ENCODE results near the gene SYN1. TPM values are rescaled to one million over a fixed set of nuclear protein-coding genes. Genes with fewer than 3 reads are reported as not detected.

Gene SYN1
- polyA plus RNA-seq, 1 of the 3 experiments (the other 2 are of a cell fraction) = 0.08 TPM

GRCh38 chrX:47649271-47649670 lies 29.6 kb upstream of the SYN1 start:
- no peaks in the 10 kb centered on the region for H3F3A ChIP-seq (replicated peaks; ENCODE audit: insufficient read depth)
- WGBS (ENCODE audit: low lambda C conversion rate) = 36% methylated on average over 8 of the region's 8 CpGs
- no peaks in the 10 kb centered on the region for H4K20me1 ChIP-seq (ENCODE audit: insufficient read depth)
- peaks cover 9% of the 10 kb centered on the region; the same call in 1 of the 2 replicates for H3K27me3 ChIP-seq (ENCODE audit: insufficient read depth)
- DNase-seq = no peak
- H3K9me3 ChIP-seq = no peaks in the 10 kb centered on the region
- peaks cover 3 to 10% of the 10 kb centered on the region in 2 experiments for H3K36me3 ChIP-seq (replicated peaks in 1 of 2; ENCODE audit: control insufficient read depth in 1 of 2, insufficient read depth in 2 of 2, low read length in 1 of 2)
- H3K4me1 ChIP-seq (ENCODE audit: control insufficient read depth in 1 of 2, insufficient read depth in 2 of 2, low read depth in 1 of 2, low read length in 1 of 2) = peaks cover 4 to 8% of the 10 kb centered on the region in 2 experiments; a peak in 1 of 4 replicates
- no peak overlapping the region; a peak in 1 of 4 replicates for H3K27ac ChIP-seq (ENCODE audit: low read depth in 2 of 2, low read length in 1 of 2)
- no peak overlapping the region for H2AFZ ChIP-seq (ENCODE audit: low read depth)
- peak overlapping the region; percentile 63 for H3K4me2 ChIP-seq
- peak overlapping the region; percentile 49 to 67; a peak in 3 of 4 replicates for H3K4me3 ChIP-seq (ENCODE audit: low read depth in 2 of 2, low read length in 1 of 2)
- TF ChIP-seq GABPA (IDR thresholded peaks at IDR 0.05; ENCODE audit: low read depth) (no peak), PBX3 (IDR thresholded peaks at IDR 0.05) (no peak), RAD21 (IDR thresholded peaks at IDR 0.05; ENCODE audit: low read length) (no peak), RXRA (IDR thresholded peaks at IDR 0.05; ENCODE audit: borderline replicate concordance, low read depth) (no peak), FOXJ3 (CRISPR knock-in tag; IDR thresholded peaks at IDR 0.05) (no peak), FOXM1 (IDR thresholded peaks at IDR 0.05; ENCODE audit: low read depth) (no peak), NRF1 (IDR thresholded peaks at IDR 0.05; ENCODE audit: low read depth, low read length) (no peak), ELF1 (IDR thresholded peaks at IDR 0.05) (no peak), GATA2 (CRISPR knock-in tag; IDR thresholded peaks at IDR 0.05) (no peak), USF1 (IDR thresholded peaks at IDR 0.05; ENCODE audit: borderline replicate concordance, low read depth) (no peak), MXI1 (IDR thresholded peaks at IDR 0.05; ENCODE audit: low read depth, low read length) (no peak)
- TF ChIP-seq, protein P1, sequence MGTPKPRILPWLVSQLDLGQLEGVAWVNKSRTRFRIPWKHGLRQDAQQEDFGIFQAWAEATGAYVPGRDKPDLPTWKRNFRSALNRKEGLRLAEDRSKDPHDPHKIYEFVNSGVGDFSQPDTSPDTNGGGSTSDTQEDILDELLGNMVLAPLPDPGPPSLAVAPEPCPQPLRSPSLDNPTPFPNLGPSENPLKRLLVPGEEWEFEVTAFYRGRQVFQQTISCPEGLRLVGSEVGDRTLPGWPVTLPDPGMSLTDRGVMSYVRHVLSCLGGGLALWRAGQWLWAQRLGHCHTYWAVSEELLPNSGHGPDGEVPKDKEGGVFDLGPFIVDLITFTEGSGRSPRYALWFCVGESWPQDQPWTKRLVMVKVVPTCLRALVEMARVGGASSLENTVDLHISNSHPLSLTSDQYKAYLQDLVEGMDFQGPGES (IDR thresholded peaks at IDR 0.05; ENCODE audit: low read depth, low read length) = no peak
- TF ChIP-seq, protein P2, sequence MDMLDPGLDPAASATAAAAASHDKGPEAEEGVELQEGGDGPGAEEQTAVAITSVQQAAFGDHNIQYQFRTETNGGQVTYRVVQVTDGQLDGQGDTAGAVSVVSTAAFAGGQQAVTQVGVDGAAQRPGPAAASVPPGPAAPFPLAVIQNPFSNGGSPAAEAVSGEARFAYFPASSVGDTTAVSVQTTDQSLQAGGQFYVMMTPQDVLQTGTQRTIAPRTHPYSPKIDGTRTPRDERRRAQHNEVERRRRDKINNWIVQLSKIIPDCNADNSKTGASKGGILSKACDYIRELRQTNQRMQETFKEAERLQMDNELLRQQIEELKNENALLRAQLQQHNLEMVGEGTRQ (IDR thresholded peaks at IDR 0.05; ENCODE audit: borderline replicate concordance, low read depth, low read length) = no peak
- H3K9ac ChIP-seq = peak overlapping the region; percentile 31; the same call in 1 of the 2 replicates
- ChIA-PET CTCF (no interaction called here), POLR2A (no interaction called here)
- H3K79me2 ChIP-seq (ENCODE audit: insufficient read depth) = peaks cover 14% of the 10 kb centered on the region; the same call in 1 of the 2 replicates
- no peaks in the 10 kb centered on the region for H3K9me2 ChIP-seq

- Histone ChIP-seq H3K79me2 (ENCODE audit: insufficient read depth) (peaks cover 14% of the 10 kb centered on the region; the same call in 1 of the 2 replicates), H3K9ac (0 out of 2 replicates have a peak overlapping the region, but pooled peaks have one; percentile 21), H4K20me1 (ENCODE audit: insufficient read depth) (no peaks in the 10 kb centered on the region), H3K36me3 (replicated peaks in 1 of 2; ENCODE audit: control insufficient read depth in 1 of 2, insufficient read depth in 2 of 2, low read length in 1 of 2) (peaks cover under 1 to 4% of the 10 kb centered on the region in 2 experiments), H3K4me3 (ENCODE audit: low read depth in 2 of 2, low read length in 1 of 2) (no peak overlapping the region), H3F3A (replicated peaks; ENCODE audit: insufficient read depth) (no peaks in the 10 kb centered on the region), H3K27ac (ENCODE audit: low read depth in 2 of 2, low read length in 1 of 2) (no peak overlapping the region), H3K27me3 (ENCODE audit: insufficient read depth) (peaks cover 9% of the 10 kb centered on the region; the same call in 1 of the 2 replicates), H3K4me1 (ENCODE audit: control insufficient read depth in 1 of 2, insufficient read depth in 2 of 2, low read depth in 1 of 2, low read length in 1 of 2) (peaks cover 4 to 8% of the 10 kb centered on the region in 2 experiments; a peak in 1 of 4 replicates), H3K9me2 (no peaks in the 10 kb centered on the region), H3K4me2 (peak overlapping the region; percentile 63; the same call in 1 of the 2 replicates), H3K9me3 (no peaks in the 10 kb centered on the region), H2AFZ (ENCODE audit: low read depth) (no peak overlapping the region)
- DNase-seq = no peak
- POLR2A ChIA-PET = no interaction called here
- CTCF ChIA-PET = no interaction called here
- WGBS (ENCODE audit: low lambda C conversion rate) = 72% methylated on average over 2 of the region's 2 CpGs
- no peak for TF ChIP-seq NFIC (IDR thresholded peaks at IDR 0.05; ENCODE audit: borderline replicate concordance)
- TF ChIP-seq CHD2 (IDR thresholded peaks at IDR 0.05; ENCODE audit: low read length, partially characterized antibody) = no peak
- no peak for TF ChIP-seq EZH2phosphoT487 (IDR thresholded peaks at IDR 0.05; ENCODE audit: borderline replicate concordance, low read depth)
- no peak for TF ChIP-seq TCF12 (IDR thresholded peaks at IDR 0.05)
- TF ChIP-seq TEAD4 (IDR thresholded peaks at IDR 0.05; ENCODE audit: borderline replicate concordance, insufficient read depth) = no peak
- no peak for TF ChIP-seq ELF1 (IDR thresholded peaks at IDR 0.05)
- TF ChIP-seq, protein P1 (IDR thresholded peaks at IDR 0.05; ENCODE audit: low read depth, low read length) = no peak
- no peak for TF ChIP-seq SMC3 (IDR thresholded peaks at IDR 0.05; ENCODE audit: low read depth, low read length)
- no peak for TF ChIP-seq FOSL2 (IDR thresholded peaks at IDR 0.05; ENCODE audit: borderline replicate concordance, low read depth)
These were observed 28.7 kb upstream of the SYN1 start for GRCh38 chrX:47648376-47648775.
